CD4-positive, alpha-beta T cell treated with Interleukin-4 for 1 hour (primary cell): ENCODE data around the gene LRFN2.

Source experiments
- DNase-seq, 2 donors: peaks; one replicate each; pipeline ENCODE4 v3.0.0-alpha.2; 2020 to 2022

Gene LRFN2

DNA sequence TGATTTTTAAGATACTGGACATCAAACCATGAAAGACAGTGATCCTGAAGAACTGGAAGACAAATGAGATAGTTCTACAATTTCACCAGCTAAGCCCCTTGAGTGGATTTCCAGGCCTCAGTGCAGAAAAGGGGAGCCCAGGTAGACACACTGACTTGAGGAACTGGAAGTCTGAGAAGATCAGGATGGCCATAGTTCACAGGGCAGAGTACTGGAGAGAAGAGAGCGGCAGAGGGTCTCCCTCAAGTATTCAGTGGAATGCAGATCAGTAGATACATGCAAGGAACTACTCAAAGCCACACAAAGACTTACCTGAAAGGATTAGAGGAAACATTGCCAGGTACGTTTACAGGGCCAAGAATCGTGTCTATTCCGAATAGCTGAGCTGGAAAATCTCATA, 224.3 kb downstream of the LRFN2 start:
- DNase-seq, result no peak

- DNase-seq, result no peak
Measured at GRCh38 chr6:40359808-40360207, 227.4 kb downstream of the LRFN2 start.

GRCh38 chr6:40358473-40359460, 228.4 kb downstream of the LRFN2 start:
- DNase-seq, result no peak

DNA sequence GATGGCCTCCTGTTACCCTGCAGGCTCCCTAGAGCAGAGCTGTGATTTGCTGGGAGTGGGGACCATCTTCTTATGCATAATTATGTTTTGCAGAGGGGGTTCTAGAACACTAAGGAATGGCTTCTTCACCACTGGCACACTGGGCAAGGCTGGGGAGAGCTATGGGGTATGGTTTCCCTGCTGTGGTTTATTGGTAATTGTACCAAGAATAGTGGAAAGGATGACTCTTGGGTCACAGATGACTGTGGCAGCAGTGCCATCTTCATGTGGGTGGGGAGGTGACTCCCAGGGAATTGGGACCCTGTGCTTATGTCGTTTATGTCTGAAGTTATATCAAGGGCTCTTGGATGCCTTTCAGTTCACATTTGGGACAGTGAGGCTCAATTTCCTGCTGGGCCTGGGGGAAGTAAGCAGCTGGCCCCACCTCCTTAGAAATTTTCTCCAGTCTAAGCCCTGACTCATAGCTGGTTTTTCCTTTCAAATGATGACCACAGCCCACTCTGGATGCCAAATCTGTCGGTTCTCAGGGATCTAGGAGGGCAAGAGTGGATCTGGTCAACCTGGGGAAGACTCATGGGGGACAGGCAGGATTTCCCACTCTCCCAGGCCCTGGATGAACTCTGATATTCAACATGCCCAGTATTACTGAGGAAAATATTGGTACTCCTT, 230.8 kb downstream of the LRFN2 start:
- DNase-seq, result no peak

DNA sequence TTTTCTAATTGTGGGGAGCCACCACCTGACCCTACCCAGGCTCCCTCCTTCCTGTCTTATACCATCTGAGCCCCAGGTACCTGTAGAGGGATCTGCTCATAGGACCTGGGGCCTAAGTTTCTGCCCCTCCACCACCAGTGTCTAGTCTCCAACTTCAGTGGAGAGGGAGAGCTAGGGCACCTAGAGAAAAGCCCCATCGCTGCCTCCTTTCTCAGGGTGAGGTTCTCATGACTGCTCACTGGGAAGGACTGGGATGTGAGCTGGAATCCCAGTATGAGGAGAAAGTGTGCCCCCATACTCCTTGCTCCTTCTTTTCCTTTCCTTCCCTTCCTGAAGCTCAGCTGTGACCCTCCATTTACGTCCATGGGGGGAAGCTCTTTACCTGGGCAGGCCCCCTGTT, 231.6 kb downstream of the LRFN2 start:
- DNase-seq, result no peak

DNA sequence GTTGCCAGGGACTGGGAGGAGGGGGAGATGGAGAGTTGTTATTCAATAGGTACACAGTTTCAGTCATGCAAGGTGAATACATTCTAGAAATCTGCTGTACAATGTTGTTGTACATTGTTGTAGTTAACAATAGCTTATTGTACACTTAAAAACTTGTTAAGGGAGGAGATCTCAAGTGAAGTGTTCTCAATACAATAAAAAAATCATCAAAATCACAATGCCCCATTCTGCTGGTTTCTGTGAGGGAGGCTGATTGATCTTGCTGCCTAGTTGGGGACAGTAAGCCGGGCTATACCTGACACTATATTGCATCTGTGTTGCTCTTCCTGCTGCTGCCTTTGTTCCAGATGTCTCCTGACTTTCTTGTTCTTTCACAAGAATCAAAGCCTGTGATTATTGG, 232.1 kb downstream of the LRFN2 start:
- DNase-seq, result no peak

GRCh38 chr6:40353967-40354452, 233.2 kb downstream of the LRFN2 start:
- DNase-seq, result no peak

DNA sequence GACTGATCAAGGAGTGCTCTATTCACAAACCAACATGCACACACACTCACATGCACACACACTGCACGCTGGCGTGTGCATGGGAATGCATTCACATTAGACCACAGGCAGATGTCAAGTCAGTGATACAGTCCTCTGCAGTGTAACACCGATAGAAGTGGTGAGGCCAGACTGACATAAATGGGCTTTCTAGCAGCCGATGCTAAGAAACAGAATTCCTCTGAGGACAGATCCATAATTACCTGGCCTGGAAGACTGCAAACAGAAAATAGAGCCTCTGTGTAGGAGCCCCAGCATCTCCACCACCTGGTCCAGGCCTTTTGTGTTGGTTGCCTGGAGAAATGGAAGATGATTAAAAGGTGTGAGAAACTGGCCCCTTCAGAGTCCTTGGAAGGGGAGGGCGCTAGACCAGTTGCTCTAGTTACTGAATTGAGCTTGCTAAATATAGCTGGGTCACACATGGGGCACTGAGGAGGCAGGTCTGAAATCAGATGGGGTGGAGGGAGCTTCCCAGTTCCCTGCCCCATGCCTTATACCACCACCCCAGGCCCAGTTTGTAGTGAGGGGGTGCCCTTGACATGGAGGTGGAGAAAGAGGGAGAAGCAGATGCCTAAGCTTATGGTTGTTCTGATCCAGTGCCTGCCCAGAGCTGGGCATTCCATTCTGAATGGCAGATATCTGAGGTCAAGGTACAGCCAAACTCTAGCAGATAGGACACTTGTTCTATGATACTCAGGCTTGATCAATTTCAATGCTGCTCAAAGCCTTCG, 233.8 kb downstream of the LRFN2 start:
- no peak for DNase-seq

DNA sequence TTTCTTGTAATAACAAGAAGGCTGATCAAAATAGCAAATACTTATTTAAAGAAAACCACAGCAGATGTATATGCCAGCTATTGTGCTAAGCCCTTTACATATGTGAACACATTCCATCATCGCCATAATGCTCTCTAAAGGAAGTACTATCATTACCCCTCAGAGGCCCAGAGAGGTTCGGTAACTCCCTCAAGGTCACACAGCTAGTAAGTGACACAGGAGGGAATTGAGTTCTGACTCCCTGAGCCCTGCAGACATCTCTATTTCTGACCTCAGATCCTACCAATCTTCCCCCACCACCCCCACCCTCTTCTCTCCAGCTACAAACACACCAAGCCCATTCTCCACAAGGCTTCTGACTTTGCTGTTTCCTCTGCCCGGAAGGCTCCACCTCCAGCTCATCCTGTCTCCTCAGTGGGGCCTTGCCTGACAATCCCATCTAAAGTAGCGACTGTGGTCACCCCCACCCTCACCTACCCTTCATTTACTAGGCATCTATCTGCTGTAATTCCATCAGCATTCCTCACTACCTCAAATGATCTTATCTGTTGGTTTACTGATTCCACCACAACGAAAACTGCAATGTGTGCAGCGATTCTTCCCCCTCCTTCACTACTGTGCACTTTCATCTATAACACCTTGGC, 234.5 kb downstream of the LRFN2 start:
- DNase-seq, result no peak

- DNase-seq, result no peak
Measured at GRCh38 chr6:40352006-40352405, 235.2 kb downstream of the LRFN2 start.

DNA sequence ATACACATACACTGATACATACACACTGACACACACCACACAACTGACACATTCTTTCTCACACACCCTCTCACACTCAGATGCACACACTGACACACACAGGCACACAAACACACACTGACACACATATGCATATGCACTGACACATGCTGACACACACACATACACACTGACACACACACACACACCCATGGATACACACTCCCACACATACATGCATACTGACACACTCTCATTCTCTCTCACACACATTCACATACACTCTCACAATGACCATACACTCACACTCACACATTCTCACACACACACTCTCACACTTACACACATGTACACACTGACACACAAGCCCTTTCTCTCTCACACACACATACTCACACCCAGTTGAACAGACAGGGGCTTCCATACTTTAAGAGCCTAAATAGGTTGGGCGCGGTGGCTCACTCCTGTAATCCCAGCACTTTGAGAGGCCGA, 236.4 kb downstream of the LRFN2 start:
- DNase-seq, result no peak

DNA sequence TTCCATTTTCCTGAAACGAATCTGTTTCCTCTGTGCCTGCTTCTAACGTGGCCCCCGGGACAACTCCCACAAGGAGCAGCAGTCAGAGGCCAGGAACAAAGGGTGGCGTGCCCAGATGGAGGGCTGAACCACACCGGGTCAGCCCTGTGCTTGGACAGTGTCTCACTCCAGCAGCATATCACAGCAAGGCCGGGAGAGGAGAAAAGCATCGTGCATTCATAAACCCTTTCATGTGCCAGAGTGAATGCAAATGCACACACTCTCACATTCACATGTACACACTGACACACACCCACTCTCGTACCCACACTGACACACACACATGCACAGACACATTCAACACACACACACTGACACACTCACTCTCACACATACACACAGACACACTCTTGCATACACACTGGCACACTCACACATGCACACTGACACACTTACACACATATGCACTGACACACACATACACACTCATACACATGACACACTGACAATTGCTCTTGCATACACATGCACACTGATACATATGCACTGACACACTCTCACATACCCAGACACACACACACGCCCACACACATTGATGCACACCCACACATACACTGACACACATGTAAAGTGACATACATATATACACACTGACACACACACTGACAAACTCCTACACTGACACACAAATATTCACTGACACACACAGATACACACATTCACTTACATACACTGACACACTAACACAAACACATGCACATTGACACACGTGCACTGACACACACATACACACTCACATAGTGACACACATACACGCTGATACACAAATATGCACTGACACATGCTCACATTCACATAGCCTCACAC, 237.0 kb downstream of the LRFN2 start:
- DNase-seq, result no peak

- no peak for DNase-seq
Measured at GRCh38 chr6:40349123-40349900, 237.9 kb downstream of the LRFN2 start.

DNA sequence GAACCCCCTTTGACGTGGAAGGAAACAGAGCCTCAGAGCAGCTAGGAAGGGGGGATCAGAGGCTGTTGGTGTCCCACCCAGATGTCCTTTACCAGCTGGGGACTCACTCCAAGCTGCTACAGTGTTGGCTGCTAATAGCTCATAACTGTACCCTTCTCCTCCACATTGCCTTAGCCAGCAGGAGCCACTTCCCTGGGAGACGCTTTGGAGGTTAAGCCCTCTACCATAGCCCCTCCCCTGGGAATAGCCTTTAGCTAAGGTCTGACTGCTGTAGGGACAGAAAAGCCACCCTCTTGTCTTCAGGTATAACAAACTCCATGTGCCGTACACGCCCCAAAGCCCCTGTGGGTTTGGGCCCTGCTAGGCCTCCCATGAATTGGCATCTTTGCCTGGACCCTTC, 238.6 kb downstream of the LRFN2 start:
- no peak for DNase-seq

DNA sequence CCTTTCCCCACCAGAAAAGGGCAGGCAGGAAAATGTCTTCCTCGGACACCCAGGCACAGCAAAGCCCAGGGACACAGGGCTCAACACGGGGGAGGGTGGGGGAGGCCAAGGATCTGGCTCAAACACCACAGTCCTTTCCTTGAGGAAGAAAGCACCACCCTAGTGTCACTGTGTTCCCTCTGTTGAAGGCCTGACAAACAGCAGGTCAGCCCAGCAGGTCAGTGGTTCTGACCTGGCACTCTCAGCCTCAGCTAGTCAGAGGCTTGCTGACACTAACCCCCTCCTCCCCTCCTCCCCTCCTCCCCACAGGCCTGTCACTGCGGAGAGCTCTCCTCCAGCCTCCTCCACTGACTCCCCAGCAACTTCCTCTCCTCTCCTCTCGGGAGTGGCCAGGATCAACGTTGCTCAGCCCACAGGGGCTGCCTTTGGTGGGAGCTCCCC, 239.6 kb downstream of the LRFN2 start:
- DNase-seq, result no peak

DNA sequence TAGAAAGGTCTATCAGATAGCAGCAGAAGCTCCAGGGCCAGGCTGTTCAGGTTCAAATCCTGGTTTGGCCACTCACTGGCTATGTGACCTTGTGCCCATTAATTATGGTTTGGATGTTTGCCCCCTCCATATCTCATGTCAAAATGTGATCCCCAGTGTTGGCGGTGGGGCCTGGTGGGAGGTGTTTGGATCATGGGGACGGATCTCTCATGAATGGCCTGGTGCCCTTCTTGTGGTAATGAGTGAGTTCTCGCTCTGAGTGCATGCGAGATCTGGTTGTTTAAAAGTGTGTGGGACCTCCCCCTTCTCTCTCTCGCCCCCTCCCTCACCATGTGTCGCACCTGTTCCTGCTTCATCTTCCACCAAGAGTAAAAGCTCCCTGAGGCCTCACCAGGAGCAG, 240.9 kb downstream of the LRFN2 start:
- DNase-seq, result no peak

- no peak for DNase-seq
Measured at GRCh38 chr6:40344566-40345167, 242.5 kb downstream of the LRFN2 start.

GRCh38 chr6:40343877-40344565, 243.1 kb downstream of the LRFN2 start:
- no peak for DNase-seq

GRCh38 chr6:40343318-40343876, 243.8 kb downstream of the LRFN2 start:
- no peak for DNase-seq
